Activated CD4-positive, alpha-beta T cell treated with anti-CD3 and anti-CD28 coated beads, Interleukin-2, Interleukin-4, amounts not matched to agents 100 ng/mL and 50 ng/mL, durations not matched to agents 16 hours and 8 hours (primary cell): ENCODE data around the gene CNOT10.
A peak's percentile ranks its signal among the peaks of the same experiment; 100 is the strongest.
"Not testable (repeated sequence)": the region's sequence is repeated elsewhere in the genome, so short reads cannot be mapped to it uniquely, and the experiment has no call there.

Experiments used
- DNase-seq: peaks from one replicate; pipeline ENCODE4 v3.0.0-alpha.2; 2020; ENCODE audit warnings: low spot score

Gene CNOT10

GRCh38 chr3:32757618-32758374 is 72.8 kb downstream of the CNOT10 start:
- no peak for DNase-seq

GRCh38 chr3:32758375-32758753 is 73.4 kb downstream of the CNOT10 start:
- peak; percentile 17 for DNase-seq

- no peak for DNase-seq
Observed at GRCh38 chr3:32759342-32759741, 74.4 kb downstream of the CNOT10 start.

- DNase-seq, result no peak
Observed at GRCh38 chr3:32764481-32764880, 79.5 kb downstream of the CNOT10 start.

- DNase-seq, result no peak
Observed at GRCh38 chr3:32778389-32778788, 93.4 kb downstream of the CNOT10 start.

GRCh38 chr3:32780071-32780734 is 95.2 kb downstream of the CNOT10 start:
- DNase-seq, result no peak

GRCh38 chr3:32780735-32781210 is 95.8 kb downstream of the CNOT10 start:
- DNase-seq, result no peak

GRCh38 chr3:32781211-32781968 is 96.4 kb downstream of the CNOT10 start:
- peak; percentile 74 for DNase-seq

- not testable (repeated sequence) for DNase-seq
Observed at GRCh38 chr3:32781969-32782270, 96.9 kb downstream of the CNOT10 start.

- no peak for DNase-seq
Observed at GRCh38 chr3:32782407-32782806, 97.4 kb downstream of the CNOT10 start.

GRCh38 chr3:32791833-32792232 is 106.8 kb downstream of the CNOT10 start:
- DNase-seq, result no peak

- DNase-seq, result no peak
Observed at GRCh38 chr3:32794487-32795308, 109.7 kb downstream of the CNOT10 start.

GRCh38 chr3:32796384-32796950 is 111.5 kb downstream of the CNOT10 start:
- DNase-seq, result not testable (repeated sequence)

GRCh38 chr3:32797776-32798175 is 112.8 kb downstream of the CNOT10 start:
- no peak for DNase-seq

- DNase-seq, result not testable (repeated sequence)
Observed at GRCh38 chr3:32801440-32801839, 116.5 kb downstream of the CNOT10 start.

GRCh38 chr3:32813180-32813579 is 128.2 kb downstream of the CNOT10 start:
- no peak for DNase-seq

- no peak for DNase-seq
Observed at GRCh38 chr3:32814361-32814760, 129.4 kb downstream of the CNOT10 start.

GRCh38 chr3:32815841-32816438 is 131.0 kb downstream of the CNOT10 start:
- DNase-seq, result no peak

GRCh38 chr3:32816439-32817256 is 131.7 kb downstream of the CNOT10 start:
- no peak for DNase-seq

GRCh38 chr3:32817257-32817557 is 132.2 kb downstream of the CNOT10 start:
- DNase-seq, result no peak
